Left renal cortex interstitium (tissue), 4 donors: ENCODE data around the gene SNRPB2. TPM values are rescaled to one million over a fixed set of nuclear protein-coding genes. Genes with fewer than 3 reads are reported as not detected.

ENCODE experiments used
- DNase-seq, 4 donors: peaks; one replicate each; pipeline ENCODE4 v3.0.0-alpha.2; 2013; ENCODE audit warnings: low read depth in 4 of 4, low spot score in 2 of 4, missing footprints in 1 of 4
- polyA plus RNA-seq, 4 donors: library from polyadenylated mRNA; unstranded; fragments of 120-200 nt; gene quantifications; one replicate each; pipeline ENCODE4 v1.2.1, GENCODE V29; 2013; ENCODE audit not compliant: insufficient read length in 4 of 4

SNRPB2 gene
- 100 to 1,000 TPM; 106 to 125 (median 112) TPM for polyA plus RNA-seq

DNA sequence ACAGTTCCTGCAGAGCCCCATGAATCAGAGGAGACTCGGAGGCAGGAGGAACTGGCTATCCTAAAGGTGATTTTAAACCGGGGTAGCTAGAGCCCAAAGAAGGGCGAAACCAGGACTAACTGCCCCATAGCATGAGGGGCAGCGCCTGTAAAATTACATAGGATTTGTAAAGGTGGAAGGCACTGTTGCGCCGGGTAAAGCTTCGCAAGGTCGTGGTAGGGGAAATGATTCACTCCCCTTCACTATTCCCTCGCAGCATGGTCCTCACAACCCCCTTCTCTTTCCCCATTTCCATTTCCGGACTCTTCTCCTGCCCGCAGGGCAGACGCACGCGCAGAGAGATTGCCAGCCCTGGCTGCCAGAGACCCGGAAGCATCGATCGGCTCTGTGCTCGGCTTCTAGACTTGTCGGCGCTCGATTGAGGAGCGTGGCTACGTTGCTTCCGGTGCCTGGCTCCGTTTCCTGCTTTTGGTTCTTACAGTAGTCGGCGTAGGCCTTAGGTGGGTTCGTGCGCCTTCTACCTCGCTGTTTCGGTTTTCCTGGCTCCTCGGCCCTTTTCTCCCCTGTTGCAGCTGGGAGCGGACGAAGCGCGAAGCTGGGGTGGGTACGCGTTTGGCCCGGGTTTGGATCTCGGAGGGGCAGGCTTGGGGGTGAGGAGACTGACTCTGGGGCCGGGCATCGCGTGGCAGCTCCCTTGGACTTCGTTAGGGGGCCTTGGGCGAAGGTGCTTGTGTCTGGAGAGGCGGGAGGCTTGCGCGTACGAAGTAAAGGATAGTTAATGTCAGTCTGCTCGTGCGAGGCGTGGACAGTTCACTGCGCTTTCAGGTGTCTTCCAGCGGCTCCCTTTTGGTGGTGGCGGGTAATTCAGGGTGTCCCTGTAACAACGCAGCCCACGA lies at the start of gene SNRPB2:
Gene SNRPB2 (plus strand): TSS at position 462 of the 896 bp plus-strand sequence. CDS start 1,677 bp downstream, outside the sequence.
- peak; percentile 82 to 93 (median 84) for DNase-seq

GRCh38 chr20:16684416-16684815 lies 45.4 kb upstream of the SNRPB2 start:
- no peak for DNase-seq

DNA sequence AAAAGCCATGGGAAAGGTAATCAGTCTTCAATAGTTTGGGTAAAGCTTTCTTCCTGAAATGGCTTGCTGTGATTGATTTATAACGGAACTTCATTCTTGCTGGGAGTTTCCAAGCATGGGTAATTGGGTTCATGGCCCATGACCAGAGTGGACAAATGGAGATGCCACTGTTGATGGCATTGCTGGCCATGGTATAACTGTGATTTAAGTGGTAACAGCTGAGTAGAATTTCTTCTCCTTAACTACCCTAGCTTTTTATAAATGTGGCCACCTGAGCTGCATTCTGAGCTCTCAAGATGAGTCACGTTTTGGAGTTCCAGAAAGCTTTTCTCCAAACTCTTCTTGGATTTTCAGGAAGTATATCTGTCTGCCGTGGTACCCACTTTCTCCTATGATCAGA lies 39.9 kb upstream of the SNRPB2 start:
- no peak for DNase-seq

DNA sequence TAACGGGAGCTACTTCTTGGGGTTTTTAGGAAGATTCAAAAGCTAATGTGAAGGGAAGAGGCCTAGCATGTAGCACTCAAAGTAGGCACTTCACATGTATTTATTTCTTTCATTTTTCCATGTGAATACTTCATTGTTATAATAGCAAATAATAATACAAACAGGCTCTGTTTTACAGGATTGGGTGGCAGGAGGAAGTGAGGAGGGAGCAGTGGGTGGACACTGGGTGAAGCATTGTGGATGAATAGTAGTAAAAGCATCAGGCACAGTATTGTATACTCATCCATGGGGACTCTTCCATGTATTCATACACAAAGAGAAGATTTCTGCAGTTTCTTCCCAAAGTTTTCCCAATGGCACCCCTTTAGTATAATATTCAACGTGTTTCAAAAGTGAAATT lies 38.4 kb upstream of the SNRPB2 start:
- no peak for DNase-seq

DNA sequence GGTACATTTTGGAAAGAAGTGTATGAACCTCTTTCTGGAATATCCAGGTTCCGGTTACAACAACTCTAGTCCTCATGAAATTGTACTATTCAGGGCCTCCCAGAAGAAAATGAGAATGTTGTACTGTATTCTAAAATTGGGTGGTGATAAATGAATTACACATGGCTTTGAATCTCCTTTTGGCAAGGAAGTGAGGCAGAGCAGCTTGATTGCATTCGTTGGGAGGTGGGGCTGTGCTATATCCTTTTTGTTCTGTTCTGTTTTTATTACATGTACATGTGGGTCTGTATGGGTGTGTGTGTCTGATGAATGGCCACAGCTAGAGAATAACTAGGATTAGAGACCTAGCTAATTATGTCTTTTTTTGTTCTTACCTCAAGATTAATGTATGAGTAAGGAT lies 37.8 kb upstream of the SNRPB2 start:
- DNase-seq, result no peak

- DNase-seq, result no peak
Measured at GRCh38 chr20:16692442-16692841, 37.4 kb upstream of the SNRPB2 start.

DNA sequence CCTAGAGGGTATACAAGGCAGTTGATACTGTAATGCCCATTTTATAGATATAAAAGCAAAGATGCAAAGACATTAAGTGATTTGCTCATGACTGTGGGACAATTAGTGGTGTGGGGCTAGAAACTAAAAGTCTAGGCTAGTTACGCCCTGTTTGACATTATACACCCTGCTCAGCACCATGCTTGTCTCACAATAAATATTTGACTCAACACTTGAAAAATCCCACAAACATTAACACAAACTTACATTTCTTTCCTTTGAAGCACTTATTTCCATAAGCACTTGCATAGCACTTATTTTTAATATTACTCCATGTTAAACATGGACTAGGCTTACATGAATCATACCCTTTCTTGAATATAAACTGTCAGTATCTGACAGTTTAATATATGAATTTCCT lies 36.5 kb upstream of the SNRPB2 start:
- DNase-seq, result no peak

DNA sequence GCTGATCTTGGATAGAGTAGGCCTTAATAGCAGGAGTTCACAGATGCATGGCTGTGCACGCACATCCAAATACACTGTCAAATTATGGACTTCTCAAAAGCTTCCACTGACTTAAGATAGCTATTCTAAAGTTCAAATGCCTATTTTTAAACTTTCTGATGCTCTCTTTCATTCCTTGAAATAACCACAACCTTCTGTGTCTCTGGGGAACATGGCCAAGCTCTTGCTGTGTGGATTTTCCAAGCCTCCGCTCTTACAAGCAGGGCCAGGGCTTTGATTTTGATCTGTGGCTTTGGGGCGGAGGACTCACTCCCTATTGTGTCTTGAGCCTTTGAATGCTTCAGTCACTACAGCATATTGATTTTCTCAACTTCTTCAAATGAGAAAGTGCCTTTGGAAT lies 35.7 kb upstream of the SNRPB2 start:
- DNase-seq, result no peak

DNA sequence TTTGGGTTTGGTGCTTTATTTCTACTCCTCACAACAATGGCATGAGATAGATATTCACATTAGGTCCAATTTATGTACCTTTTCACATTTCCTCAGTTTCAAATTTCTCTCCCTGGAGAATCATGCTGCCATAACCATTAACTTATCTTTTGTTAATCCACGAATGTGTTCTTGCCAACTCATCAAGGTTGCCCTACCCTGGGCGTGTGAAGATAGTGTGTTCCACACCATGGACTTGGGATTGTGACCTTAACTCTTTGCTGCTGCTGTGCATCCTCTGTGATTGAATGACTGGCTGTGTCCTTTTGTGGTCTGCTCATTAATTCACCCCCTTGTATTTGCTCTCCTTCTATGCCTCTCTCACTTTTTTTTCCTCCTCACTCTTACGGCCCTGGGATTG lies 34.2 kb upstream of the SNRPB2 start:
- DNase-seq, result no peak

DNA sequence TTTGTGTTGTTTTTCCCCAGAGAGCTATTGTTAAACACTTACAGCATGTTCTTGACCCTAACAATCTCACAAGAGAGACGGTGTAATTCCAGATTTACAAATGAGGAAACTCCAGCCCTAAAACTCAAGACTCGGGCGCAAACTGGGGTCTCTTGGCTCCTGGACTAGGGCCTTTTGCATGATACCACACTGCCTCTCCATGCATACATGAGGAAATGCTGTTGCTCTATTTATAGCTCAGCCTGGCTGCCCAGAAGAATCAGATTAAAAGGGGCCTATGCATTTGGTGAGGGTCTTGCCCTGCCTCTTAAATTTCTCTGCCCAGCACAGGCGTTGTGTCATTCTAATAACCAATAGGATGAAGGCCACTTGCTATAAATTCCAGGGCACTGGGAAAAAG lies 30.5 kb upstream of the SNRPB2 start:
- no peak for DNase-seq

DNA sequence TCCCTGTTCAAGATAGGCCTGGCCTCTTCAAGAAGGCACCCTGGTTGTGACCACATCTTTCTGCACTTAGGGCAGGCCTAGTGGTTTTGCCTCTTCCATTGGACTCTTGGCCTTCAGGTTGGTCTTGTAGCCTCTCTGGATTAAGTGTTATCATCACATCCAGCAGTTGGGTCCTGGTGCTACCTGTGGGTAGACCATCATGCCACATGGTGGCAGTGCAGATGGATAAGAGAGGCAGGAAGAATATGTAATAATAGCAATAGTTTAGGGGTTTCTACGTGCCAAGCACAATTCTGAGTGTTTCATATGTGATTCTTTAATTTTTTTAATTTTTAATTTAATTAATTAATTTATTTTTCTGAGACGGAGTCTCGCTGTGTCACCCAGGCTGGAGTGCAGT lies 28.5 kb upstream of the SNRPB2 start:
- no peak for DNase-seq

GRCh38 chr20:16703570-16703969 lies 26.3 kb upstream of the SNRPB2 start:
- DNase-seq, result no peak

DNA sequence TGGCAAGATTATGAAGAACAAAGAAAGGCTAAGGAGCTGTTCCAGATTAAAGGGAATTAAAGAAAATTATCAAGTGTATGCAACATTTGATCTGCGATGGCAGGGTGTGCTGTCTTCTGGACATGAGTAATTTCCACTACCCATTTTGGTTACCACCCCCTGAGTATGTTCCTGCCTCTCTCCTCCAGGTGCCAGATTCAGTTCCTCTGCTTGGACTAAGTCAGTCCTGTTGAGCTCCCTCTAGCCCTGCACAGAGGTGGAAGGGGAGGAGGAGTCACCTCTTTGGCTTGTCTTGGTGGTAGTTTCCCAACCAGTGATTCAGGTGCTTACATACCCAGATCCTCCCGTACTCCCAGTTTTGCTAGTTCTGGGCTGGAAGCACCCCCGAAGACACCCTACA lies 22.2 kb upstream of the SNRPB2 start:
- DNase-seq, result no peak

DNA sequence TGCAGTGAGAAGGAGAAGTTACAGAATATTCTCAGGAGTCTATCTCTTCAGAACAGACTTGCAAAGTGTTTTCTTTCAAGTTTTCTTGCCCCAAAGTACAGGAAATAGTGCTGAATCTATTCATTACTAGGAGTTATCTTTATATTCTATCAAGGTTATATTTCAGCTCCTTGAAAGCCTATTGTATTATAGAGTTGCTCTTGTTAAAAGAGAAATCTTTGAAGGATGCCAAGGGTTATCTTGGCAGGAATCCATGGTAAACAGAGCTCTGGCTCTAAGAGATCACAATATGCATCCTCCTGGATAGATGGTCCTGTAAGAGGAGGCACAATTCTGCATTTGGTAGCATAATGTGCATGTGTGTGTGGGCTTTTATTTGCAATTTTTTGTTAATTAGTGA lies 21.2 kb upstream of the SNRPB2 start:
- no peak for DNase-seq

GRCh38 chr20:16709017-16709416 lies 20.8 kb upstream of the SNRPB2 start:
- no peak for DNase-seq

DNA sequence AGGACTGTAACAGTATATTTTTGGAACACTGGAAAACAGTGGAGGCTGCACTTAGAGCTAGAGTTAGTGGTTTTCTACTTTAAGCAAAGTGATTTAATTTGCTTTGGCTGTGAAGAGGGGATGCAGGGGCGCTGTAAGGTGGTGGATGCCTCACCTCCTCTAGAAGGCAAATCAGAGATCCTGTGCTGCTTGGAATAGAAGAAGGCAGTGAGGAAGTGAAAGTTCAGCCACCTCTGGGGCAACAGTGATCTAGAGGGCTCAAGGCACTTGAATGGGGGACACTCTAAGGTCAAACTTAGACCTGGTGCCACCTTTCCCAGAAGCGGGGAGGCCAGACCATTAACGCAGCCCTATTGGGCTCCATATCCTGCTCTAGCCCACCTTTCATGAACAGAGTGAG lies 19.0 kb upstream of the SNRPB2 start:
- no peak for DNase-seq

DNA sequence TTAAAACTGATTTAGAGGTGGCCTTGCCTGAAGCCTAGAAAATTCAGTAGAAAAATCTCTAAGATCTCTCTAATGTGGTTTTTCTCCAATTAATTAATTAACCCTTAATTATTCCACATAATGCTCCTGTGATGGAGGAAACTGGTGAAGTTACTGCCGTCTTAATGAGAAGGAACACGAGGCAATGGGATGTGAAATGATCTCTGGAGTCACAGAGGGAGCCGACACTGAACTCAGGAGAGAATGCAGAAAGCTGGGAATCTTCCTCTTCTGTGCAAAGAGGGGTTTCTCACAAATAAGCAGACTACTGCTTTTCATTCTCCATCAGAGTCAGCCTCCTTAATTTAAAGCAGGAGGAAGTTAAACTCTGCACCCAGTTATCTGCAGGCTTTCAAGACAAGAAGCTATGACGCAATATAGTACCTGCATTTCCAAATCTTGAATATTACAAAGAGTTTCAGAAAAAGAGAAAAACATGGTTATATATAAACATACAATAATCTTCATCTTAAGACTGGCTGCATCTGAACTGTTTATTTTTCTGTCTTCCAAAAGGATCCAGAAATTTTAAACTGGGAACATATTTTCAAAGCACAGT lies 18.1 kb upstream of the SNRPB2 start:
- DNase-seq, result no peak

- no peak for DNase-seq
Measured at GRCh38 chr20:16712511-16712947, 17.3 kb upstream of the SNRPB2 start.

DNA sequence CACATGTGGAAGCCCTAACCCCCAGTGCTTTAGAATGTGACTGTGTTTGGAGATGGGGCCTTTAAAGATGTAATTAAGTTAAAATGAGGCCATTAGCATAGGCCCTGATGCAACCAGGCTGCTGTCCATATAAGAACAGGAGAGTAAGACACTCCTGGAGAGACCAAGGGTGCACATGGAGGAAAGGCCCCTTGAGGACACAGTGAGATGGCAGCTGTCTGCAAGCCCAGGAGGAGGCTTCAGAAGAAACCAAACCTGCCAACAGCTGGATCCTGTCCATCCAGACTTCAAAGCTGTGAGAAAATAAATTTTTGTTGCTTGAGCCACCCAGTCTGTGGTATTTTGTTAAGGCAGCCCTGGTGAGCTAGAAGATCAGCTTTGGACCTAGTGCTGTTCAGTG lies 16.8 kb upstream of the SNRPB2 start:
- DNase-seq, result no peak

- no peak for DNase-seq
Measured at GRCh38 chr20:16714242-16714641, 15.6 kb upstream of the SNRPB2 start.

- no peak for DNase-seq
Measured at GRCh38 chr20:16714751-16715150, 15.1 kb upstream of the SNRPB2 start.

DNA sequence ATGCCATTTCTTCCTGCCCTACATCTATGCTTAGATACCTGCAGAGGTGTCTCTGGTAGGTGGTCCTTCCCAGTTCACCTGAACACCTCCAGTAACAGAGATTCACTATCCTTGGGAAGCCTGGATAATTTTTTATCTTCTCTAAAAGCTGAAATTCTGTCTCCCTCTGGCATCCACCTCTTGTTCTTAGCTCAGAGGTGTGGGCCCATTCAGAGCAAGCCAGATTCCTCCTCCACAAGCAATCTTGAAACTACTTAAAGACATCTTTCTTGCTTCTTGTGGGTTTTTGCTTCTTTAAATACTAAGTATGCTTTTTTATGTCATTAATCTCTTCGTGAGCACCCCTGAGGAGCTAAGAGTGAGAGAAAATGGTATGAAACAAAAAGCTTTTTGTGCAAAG lies 10.4 kb upstream of the SNRPB2 start:
- no peak for DNase-seq
